HEK293T (cell line): Measurements from ENCODE around the gene PAX8.

Experiments used
- ELF4 ChIP-seq: fragments of 450-650 bp; IDR thresholded peaks from 2 replicates; pipeline ENCODE4 v1.6.1; 2017; ENCODE audit warnings: antibody characterized with exemption
- FOXM1 ChIP-seq: fragments of 450-650 bp; IDR thresholded peaks from 2 replicates; pipeline ENCODE4 v1.6.1; 2017; ENCODE audit warnings: mild to moderate bottlenecking, borderline replicate concordance
- SP1 ChIP-seq: fragments of 450-650 bp; IDR thresholded peaks from 2 replicates; pipeline ENCODE4 v1.6.1; 2017
- TARDBP ChIP-seq: fragments of 450-650 bp; IDR thresholded peaks from 2 replicates; pipeline ENCODE4 v1.6.1; 2016

DNA sequence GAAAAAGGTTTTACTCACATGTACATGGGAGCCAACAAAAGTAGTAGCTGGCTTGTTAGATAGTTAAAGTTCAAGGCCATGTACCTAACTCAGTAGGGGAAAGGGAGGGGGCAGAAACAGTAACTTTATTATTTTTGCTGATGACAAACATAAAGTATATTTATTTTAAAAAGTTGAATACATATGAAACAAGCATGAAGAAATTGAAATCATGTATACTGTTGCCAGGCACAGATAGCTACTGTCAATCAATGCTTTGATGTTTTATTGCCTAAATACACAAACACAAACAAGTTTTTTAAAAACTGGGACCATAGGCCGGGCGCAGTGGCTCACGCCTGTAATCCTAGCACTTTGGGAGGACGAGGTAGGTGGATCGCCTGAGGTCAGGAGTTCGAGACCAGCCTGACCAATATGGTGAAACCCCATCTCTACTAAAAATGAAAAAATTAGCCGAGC lies 112.5 kb downstream of the PAX8 start:
- TF ChIP-seq FOXM1 (no peak), TARDBP (no peak), SP1 (no peak), ELF4 (no peak)
